GM12875 (cell line): ENCODE data around the gene ZNF566.
"Not testable (repeated sequence)": the region's sequence is repeated elsewhere in the genome, so short reads cannot be mapped to it uniquely, and the experiment has no call there.

Experiments
- H3K4me3 ChIP-seq: one replicate; pipeline ENCODE4 v1.5.1; 2011; ENCODE audit warnings: low read depth, low read length, control low read depth
- CTCF ChIP-seq: IDR thresholded peaks from 2 replicates; pipeline ENCODE4 v1.5.1; 2011; ENCODE audit warnings: low read depth, mild to moderate bottlenecking, control low read depth, inconsistent platforms, low read length, moderate library complexity, borderline replicate concordance; ENCODE audit not compliant: insufficient read depth

The ZNF566 gene

DNA sequence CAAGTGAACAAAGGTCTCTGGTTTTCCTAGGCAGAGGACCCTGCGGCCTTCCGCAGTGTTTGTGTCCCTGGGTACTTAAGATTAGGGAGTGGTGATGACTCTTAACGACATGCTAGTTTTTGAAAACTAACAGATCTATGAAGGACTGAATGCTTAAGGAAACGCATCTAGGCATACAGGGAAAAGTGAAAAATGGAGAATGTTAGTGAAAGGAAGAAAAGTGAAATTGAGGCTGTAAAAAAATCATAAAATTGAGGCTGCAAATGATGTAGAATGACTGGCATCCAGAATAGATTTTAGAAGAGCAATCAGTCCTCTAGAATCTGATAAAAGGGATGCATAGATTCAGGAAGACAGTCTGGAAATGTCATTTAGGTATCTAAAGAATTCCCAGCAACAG, 35.3 kb upstream of the ZNF566 start:
- H3K4me3 ChIP-seq, result no peak overlapping the region
- no peak for TF ChIP-seq CTCF

DNA sequence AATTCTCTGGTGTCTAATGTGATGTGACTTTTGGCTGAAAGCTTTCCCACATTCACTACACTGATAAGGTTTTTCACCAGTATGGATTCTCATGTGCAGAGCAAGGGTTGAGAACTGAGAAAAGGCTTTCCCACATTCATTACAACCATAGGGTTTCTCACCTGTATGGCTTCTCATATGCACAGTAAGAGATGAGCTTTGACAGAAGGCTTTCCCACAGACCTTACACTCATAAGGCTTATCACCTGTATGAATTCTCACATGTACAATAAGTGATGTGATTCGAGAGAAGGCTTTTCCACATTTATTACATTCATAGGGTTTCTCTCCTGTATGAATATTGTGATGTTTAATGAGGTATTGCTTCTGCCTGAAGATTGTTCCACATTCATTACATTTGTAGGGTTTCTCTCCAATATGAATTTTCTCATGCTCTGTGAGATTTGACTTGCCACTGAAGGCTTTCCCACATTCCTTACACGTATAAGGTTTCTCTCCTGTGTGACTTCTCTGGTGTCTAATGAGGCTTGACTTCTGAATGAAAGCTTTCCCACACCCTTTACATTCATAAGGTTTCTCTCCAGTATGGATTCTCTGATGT, 24.8 kb upstream of the ZNF566 start:
- no peak overlapping the region for H3K4me3 ChIP-seq
- TF ChIP-seq CTCF, result no peak

- TF ChIP-seq CTCF, result no peak
- H3K4me3 ChIP-seq, result no peak overlapping the region
Measured at GRCh38 chr19:36508325-36508724, 19.0 kb upstream of the ZNF566 start.

DNA sequence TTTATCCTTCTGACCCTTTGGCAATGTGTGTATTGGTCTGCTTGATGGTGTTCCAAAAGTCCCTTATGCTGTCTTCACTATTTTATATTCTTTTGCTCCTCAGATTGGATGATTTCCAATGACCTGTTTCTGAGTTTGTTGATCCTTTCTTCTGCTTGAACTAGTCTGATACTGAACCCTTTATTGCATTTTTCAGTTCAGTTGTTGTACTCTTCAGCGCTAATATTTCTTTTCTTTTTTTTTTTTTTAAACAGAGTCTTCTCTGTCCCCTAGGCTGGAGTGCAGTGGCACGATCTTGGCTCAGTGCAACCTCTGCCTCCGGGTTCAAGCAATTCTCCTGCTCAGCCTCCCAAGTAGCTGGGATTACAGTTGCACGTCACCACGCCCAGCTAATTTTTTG, 12.6 kb upstream of the ZNF566 start:
- TF ChIP-seq CTCF, result no peak
- no peak overlapping the region for H3K4me3 ChIP-seq

- no peak overlapping the region for H3K4me3 ChIP-seq
- no peak for TF ChIP-seq CTCF
Measured at GRCh38 chr19:36497001-36497400, 7.6 kb upstream of the ZNF566 start.

DNA sequence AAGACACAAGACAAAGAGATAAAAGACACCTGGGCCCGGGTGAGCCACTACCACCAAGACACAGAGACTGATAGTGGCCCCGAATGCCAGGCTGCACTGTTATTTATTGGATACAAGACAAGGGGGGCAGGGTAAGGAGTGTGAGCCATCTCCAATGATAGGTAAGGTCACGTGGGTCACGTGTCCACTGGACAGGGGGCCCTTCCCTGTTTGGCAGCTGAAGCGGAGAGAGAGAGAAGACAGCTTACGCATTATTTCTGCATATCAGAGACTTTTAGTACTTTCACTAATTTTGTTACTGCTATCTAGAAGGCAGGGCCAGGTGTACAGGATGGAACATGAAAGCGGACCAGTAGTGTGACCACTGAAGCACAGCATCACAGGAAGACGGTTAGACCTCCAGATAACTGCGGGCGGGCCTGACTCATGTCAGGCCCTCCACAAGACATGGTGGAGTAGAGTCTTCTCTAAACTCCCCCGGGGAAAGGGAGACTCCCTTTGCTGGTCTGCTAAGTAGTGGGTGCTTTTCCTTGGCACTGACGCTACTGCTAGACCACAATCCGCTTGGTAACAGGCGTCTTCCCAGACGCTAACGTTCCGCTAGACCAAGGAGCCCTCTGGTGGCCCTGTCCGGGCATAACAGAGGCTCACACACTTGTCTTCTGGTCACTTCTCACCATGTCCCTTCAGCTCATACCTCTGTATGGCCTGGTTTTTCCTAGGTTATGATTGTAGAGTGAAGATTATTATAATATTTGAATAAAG, 3.5 kb upstream of the ZNF566 start:
- peak; percentile 50; the same call in 1 of the 2 replicates for TF ChIP-seq CTCF
- not testable (repeated sequence) for H3K4me3 ChIP-seq

- peak overlapping the region; percentile 5 for H3K4me3 ChIP-seq
Measured at GRCh38 chr19:36490846-36491245, 1.5 kb upstream of the ZNF566 start.
